ENCODE measurements around the gene DGLUCY. TPM values are rescaled to one million over a fixed set of nuclear protein-coding genes. Genes with fewer than 3 reads are reported as not detected.

DGLUCY gene
- total RNA-seq, 1 experiment from 2014 or later, result 26.7 TPM

- Histone ChIP-seq H3K36me3 (ENCODE audit: insufficient read depth, low read length, poor library complexity, severe bottlenecking) (no peaks in the 10 kb centered on the region), H3K4me3 (ENCODE audit: low read depth, low read length, poor library complexity, severe bottlenecking) (no peak overlapping the region), H3K27me3 (replicated peaks; ENCODE audit: insufficient read depth, low read depth, low read length, poor library complexity) (no peaks in the 10 kb centered on the region), H3K4me1 (ENCODE audit: insufficient read depth, low read length, poor library complexity, severe bottlenecking) (no peaks in the 10 kb centered on the region), H3K27ac (ENCODE audit: low read depth, low read length, poor library complexity, severe bottlenecking) (no peak overlapping the region), H3K9me3 (ENCODE audit: low read depth, low read length, poor library complexity, severe bottlenecking) (no peaks in the 10 kb centered on the region)
- no peak for TF ChIP-seq EZH2 (IDR thresholded peaks at IDR 0.05; ENCODE audit: borderline replicate concordance, low read depth, low read length, poor library complexity, severe bottlenecking)
- TF ChIP-seq CTCF (conservative IDR thresholded peaks at IDR 0.05; ENCODE audit: low read depth, low read length), result no peak
- no peak for DNase-seq (ENCODE audit: low spot score)
- intact Hi-C loops (cut with micrococcal nuclease; ENCODE audit: unreplicated experiment), result no loop called here
- ChIA-PET POLR2A (ENCODE audit: low non-redundant PET) (no interaction called here), CTCF (no interaction called here)
- no TSS peak for BruUV-seq (replicated peaks)
Measured at GRCh38 chr14:91218014-91218413, 104.1 kb downstream of the DGLUCY start.

- CTCF ChIA-PET, result no interaction called here
- no peak overlapping the region for H3K4me3 ChIP-seq (ENCODE audit: low read depth, low read length, poor library complexity, severe bottlenecking)
- H3K27me3 ChIP-seq (replicated peaks; ENCODE audit: insufficient read depth, low read depth, low read length, poor library complexity), result no peaks in the 10 kb centered on the region
- no peaks in the 10 kb centered on the region for H3K4me1 ChIP-seq (ENCODE audit: insufficient read depth, low read length, poor library complexity, severe bottlenecking)
- DNase-seq (ENCODE audit: low spot score), result no peak
- BruUV-seq (replicated peaks), result no TSS peak
- H3K9me3 ChIP-seq (ENCODE audit: low read depth, low read length, poor library complexity, severe bottlenecking), result no peaks in the 10 kb centered on the region
- no peaks in the 10 kb centered on the region for H3K36me3 ChIP-seq (ENCODE audit: insufficient read depth, low read length, poor library complexity, severe bottlenecking)
- no peak for TF ChIP-seq CTCF (conservative IDR thresholded peaks at IDR 0.05; ENCODE audit: low read depth, low read length)
- no peak for TF ChIP-seq EZH2 (IDR thresholded peaks at IDR 0.05; ENCODE audit: borderline replicate concordance, low read depth, low read length, poor library complexity, severe bottlenecking)
- H3K27ac ChIP-seq (ENCODE audit: low read depth, low read length, poor library complexity, severe bottlenecking), result no peak overlapping the region
- intact Hi-C loops (cut with micrococcal nuclease; ENCODE audit: unreplicated experiment), result no loop called here
- POLR2A ChIA-PET (ENCODE audit: low non-redundant PET), result no interaction called here
Measured at GRCh38 chr14:91219517-91220389, 105.9 kb downstream of the DGLUCY start.

DNA sequence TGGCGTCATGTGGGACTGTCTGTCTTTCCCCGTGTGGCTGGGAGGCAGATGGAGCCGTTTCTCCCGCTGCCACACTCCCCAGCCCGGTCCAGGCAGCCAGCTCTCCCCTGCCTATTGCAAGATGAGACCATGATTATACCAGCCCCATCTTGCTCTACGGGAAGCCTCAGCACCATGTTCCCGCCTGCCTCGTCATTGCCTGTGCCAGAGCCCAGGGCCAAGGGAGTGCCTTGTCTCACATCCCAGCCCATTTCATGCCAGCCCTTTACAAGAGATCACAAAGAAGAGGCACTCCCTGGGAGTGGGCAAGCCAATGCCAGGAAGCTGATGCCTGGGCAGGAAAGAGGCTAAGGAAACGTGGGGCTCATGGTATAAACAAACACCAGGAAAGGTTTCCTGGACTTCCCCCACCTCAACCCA lies 106.7 kb downstream of the DGLUCY start:
- TF ChIP-seq CTCF (conservative IDR thresholded peaks at IDR 0.05; ENCODE audit: low read depth, low read length), result no peak
- no peak for TF ChIP-seq EZH2 (IDR thresholded peaks at IDR 0.05; ENCODE audit: borderline replicate concordance, low read depth, low read length, poor library complexity, severe bottlenecking)
- no TSS peak for BruUV-seq (replicated peaks)
- ChIA-PET CTCF (no interaction called here), POLR2A (ENCODE audit: low non-redundant PET) (no interaction called here)
- H3K27me3 ChIP-seq (replicated peaks; ENCODE audit: insufficient read depth, low read depth, low read length, poor library complexity), result no peaks in the 10 kb centered on the region
- H3K4me3 ChIP-seq (ENCODE audit: low read depth, low read length, poor library complexity, severe bottlenecking), result no peak overlapping the region
- H3K36me3 ChIP-seq (ENCODE audit: insufficient read depth, low read length, poor library complexity, severe bottlenecking), result no peaks in the 10 kb centered on the region
- H3K9me3 ChIP-seq (ENCODE audit: low read depth, low read length, poor library complexity, severe bottlenecking), result no peaks in the 10 kb centered on the region
- H3K4me1 ChIP-seq (ENCODE audit: insufficient read depth, low read length, poor library complexity, severe bottlenecking), result no peaks in the 10 kb centered on the region
- no peak for DNase-seq (ENCODE audit: low spot score)
- intact Hi-C loops (cut with micrococcal nuclease; ENCODE audit: unreplicated experiment), result no loop called here
- no peak overlapping the region for H3K27ac ChIP-seq (ENCODE audit: low read depth, low read length, poor library complexity, severe bottlenecking)
